GM12878 (cell line): ENCODE measurements around the gene DENND4C. TPM values are rescaled to one million over a fixed set of nuclear protein-coding genes. Genes with fewer than 3 reads are reported as not detected.

Experiments
- ATAC-seq: fragments of 200-7000 bp; cut with Tn5 transposase; 3 replicates; pipeline ENCODE4 v1.9.1; 2020; ENCODE audit warnings: mild to moderate bottlenecking, moderate library complexity
- BruUV-seq: library from RNA; stranded (reverse); fragments of 400-500 nt; replicated peaks from 2 replicates; lab custom pipeline; 2021; lab: Mats Ljungman, UMichigan
- CTCF ChIA-PET: fragments of 300-600 bp; sonication (Branson Sonifier 250); formaldehyde crosslinking; extraction: SDS; loops from one replicate; lab custom pipeline; 2021; ENCODE audit warnings: inconsistent platforms; lab: Yijun Ruan, JAX
- POLR2A ChIA-PET: fragments of 350-600 bp; formaldehyde crosslinking; extraction: SDS; loops from one replicate; lab custom pipeline; 2021; ENCODE audit warnings: inconsistent platforms; lab: Charles Lee
- RAD21 ChIA-PET: fragments of 300-600 bp; sonication (Branson Sonifier 250); formaldehyde crosslinking; loops from one replicate; lab custom pipeline; 2023; ENCODE audit warnings: antibody characterized with exemption; ENCODE audit not compliant: unreplicated experiment; lab: Charles Lee
- SMC1A ChIA-PET: fragments of 300-600 bp; sonication (Branson Sonifier 250); formaldehyde crosslinking; loops from one replicate; lab custom pipeline; 2023; ENCODE audit not compliant: unreplicated experiment, uncharacterized antibody; lab: Charles Lee
- DNase-seq: peaks from one replicate; pipeline ENCODE4 v3.0.0-alpha.2; 2011; ENCODE audit warnings: low read depth, low spot score
- FAIRE-seq: peaks from 3 replicates; lab custom pipeline; 2011; peaks lifted over from hg19 to GRCh38; lab: Jason Lieb, UNC
- H2AFZ ChIP-seq: 2 replicates; pipeline ENCODE4 v1.6.0; 2011; ENCODE audit warnings: low read depth, low read length, control low read depth; ENCODE audit not compliant: control insufficient read depth
- H3K27ac ChIP-seq: 2 replicates; pipeline ENCODE4 v1.5.1; 2011; ENCODE audit warnings: control low read depth; ENCODE audit not compliant: control insufficient read depth, insufficient read depth
- H3K27me3 ChIP-seq, 2 experiments: replicated peaks in 1 of 2; 2 replicates each; pipeline versions ENCODE4 v1.6.0 to v1.6.1; 2011; ENCODE audit warnings: low read length in 1 of 2; ENCODE audit not compliant: control insufficient read depth in 2 of 2, insufficient read depth in 2 of 2
- H3K36me3 ChIP-seq, 2 experiments: 2 replicates each; pipeline ENCODE4 v1.5.1; 2011; ENCODE audit warnings: low read length in 1 of 2; ENCODE audit not compliant: control insufficient read depth in 2 of 2, insufficient read depth in 2 of 2
- H3K4me1 ChIP-seq: 2 replicates; pipeline ENCODE4 v1.6.1; 2011; ENCODE audit warnings: mild to moderate bottlenecking, low read length, moderate library complexity, mixed read lengths; ENCODE audit not compliant: control insufficient read depth, insufficient read depth
- H3K4me2 ChIP-seq: 2 replicates; pipeline ENCODE4 v1.6.0; 2011; ENCODE audit warnings: control low read depth; ENCODE audit not compliant: control insufficient read depth, insufficient read depth
- H3K4me3 ChIP-seq: fragments of 200-600 bp; sonication (generic); 2 replicates; pipeline ENCODE4 v1.5.1; 2016
- H3K79me2 ChIP-seq: 2 replicates; pipeline ENCODE4 v1.6.0; 2011; ENCODE audit warnings: low read length; ENCODE audit not compliant: control insufficient read depth, insufficient read depth
- H3K9ac ChIP-seq: 2 replicates; pipeline ENCODE4 v1.8.0; 2011; ENCODE audit warnings: low read length, control low read depth, mixed read lengths; ENCODE audit not compliant: control insufficient read depth, insufficient read depth
- H3K9me3 ChIP-seq: replicated peaks from 3 replicates; pipeline ENCODE4 v1.5.1; 2011; ENCODE audit warnings: mild to moderate bottlenecking, low read length; ENCODE audit not compliant: control insufficient read depth, insufficient read depth
- H4K20me1 ChIP-seq: 2 replicates; pipeline ENCODE4 v1.6.0; 2011; ENCODE audit not compliant: control insufficient read depth, insufficient read depth
- BRCA1 ChIP-seq: IDR thresholded peaks from 2 replicates; pipeline ENCODE4 v1.6.1; 2011; ENCODE audit warnings: low read depth, low read length, improper control_type of control experiment
- CHD1 ChIP-seq: IDR thresholded peaks from 2 replicates; pipeline ENCODE4 v1.6.1; 2012; ENCODE audit warnings: low read depth, low read length, improper control_type of control experiment
- DPF2 ChIP-seq: fragments of 450-650 bp; IDR thresholded peaks from 2 replicates; pipeline ENCODE4 v1.6.1; 2017; ENCODE audit warnings: mild to moderate bottlenecking
- ESRRA ChIP-seq: IDR thresholded peaks from 2 replicates; pipeline ENCODE4 v1.6.1; 2012; ENCODE audit warnings: mild to moderate bottlenecking, low read length, improper control_type of control experiment
- FOXK2 ChIP-seq: fragments of 450-650 bp; IDR thresholded peaks from 2 replicates; pipeline ENCODE4 v1.6.1; 2017; ENCODE audit warnings: mild to moderate bottlenecking, moderate library complexity
- IKZF1 ChIP-seq: fragments of 450-650 bp; conservative IDR thresholded peaks from 2 replicates; pipeline ENCODE4 v1.6.1; 2017; ENCODE audit warnings: antibody characterized with exemption, mild to moderate bottlenecking
- RAD51 ChIP-seq: fragments of 450-650 bp; IDR thresholded peaks from 2 replicates; pipeline ENCODE4 v1.6.1; 2016; ENCODE audit warnings: moderate library complexity, mild to moderate bottlenecking, inconsistent platforms
- SIX5 ChIP-seq: IDR thresholded peaks from 2 replicates; pipeline ENCODE4 v1.6.1; 2011; ENCODE audit warnings: mild to moderate bottlenecking, low read depth, low read length, moderate library complexity; ENCODE audit not compliant: severe bottlenecking
- SUPT20H ChIP-seq: IDR thresholded peaks from 2 replicates; pipeline ENCODE4 v1.6.1; 2011; ENCODE audit warnings: low read depth, mild to moderate bottlenecking, low read length, moderate library complexity, borderline replicate concordance; ENCODE audit not compliant: control insufficient read depth
- WRNIP1 ChIP-seq: IDR thresholded peaks from 2 replicates; pipeline ENCODE4 v1.6.1; 2011; ENCODE audit warnings: low read depth, low read length, improper control_type of control experiment, borderline replicate concordance
- YY1 ChIP-seq: IDR thresholded peaks from 2 replicates; pipeline ENCODE4 v1.6.1; 2011; ENCODE audit warnings: low read depth, mild to moderate bottlenecking, low read length
- ZBED1 ChIP-seq: IDR thresholded peaks from 2 replicates; pipeline ENCODE4 v1.6.1; 2016; ENCODE audit warnings: borderline replicate concordance
- WGBS: methylation state at CpG from one replicate; pipeline ENCODE4 v1.1.6; 2016; ENCODE audit warnings: low lambda C conversion rate; ENCODE audit not compliant: insufficient replicate concordance, insufficient coverage; ENCODE audit errors: missing lambda C conversion rate; 5-methylcytosine and 5-hydroxymethylcytosine counted together
- in situ Hi-C: fragments of 300-500 bp; cut with MboI; formaldehyde crosslinking; loops from 9 replicates; pipeline ENCODE4 v1.14.3; 2018; ENCODE audit warnings: mixed read lengths
- intact Hi-C: fragments of 100-400 bp; cut with micrococcal nuclease; formaldehyde crosslinking; loops from one replicate; pipeline ENCODE4 v1.14.2; 2022; ENCODE audit not compliant: unreplicated experiment
- polyA plus RNA-seq, 11 experiments: library from polyadenylated mRNA; depleted of rRNA in 4 of 11; unstranded in 6 of 11; stranded (reverse) in 5 of 11; fragments of >200 nt; fragmentation: Nextera tagmentation in 4 of 11; fragmentation: Illumina TruSeq in 1 of 11; extraction: Ambion mirVana in 4 of 11; extraction: Trizol in 1 of 11; gene quantifications; 1 replicate in 1 of 11; 2 replicates in 10 of 11; pipeline versions ENCODE4 v1.2.1 to v1.2.3, GENCODE V29; 2011 to 2016; ENCODE audit warnings: inconsistent platforms in 2 of 11, missing spikeins in 2 of 11, low read depth in 1 of 11
- total RNA-seq, 4 experiments: library from RNA; depleted of rRNA in 3 of 4; stranded (reverse); fragments of >200 nt in 3 of 4; fragmentation: Illumina TruSeq in 1 of 4; extraction: Trizol in 1 of 4; gene quantifications; 2 replicates each; pipeline versions ENCODE4 v1.2.1 to v1.2.3, GENCODE V29; 2013 to 2021
- TF ChIP-seq, protein P1 (sequence below): fragments of 450-650 bp; IDR thresholded peaks from 2 replicates; pipeline ENCODE4 v1.6.1; 2018; ENCODE audit warnings: mild to moderate bottlenecking, low read depth, moderate library complexity; ENCODE audit not compliant: partially characterized antibody
- TF ChIP-seq, protein P2 (sequence below): fragments of 450-650 bp; IDR thresholded peaks from 2 replicates; pipeline ENCODE4 v1.6.1; 2014; ENCODE audit warnings: mild to moderate bottlenecking
- TF ChIP-seq, protein P3 (sequence below): IDR thresholded peaks from 2 replicates; pipeline ENCODE4 v1.6.1; 2011; ENCODE audit warnings: low read depth, mild to moderate bottlenecking, low read length, moderate library complexity, borderline replicate concordance; ENCODE audit errors: extremely low read depth

DENND4C gene
- total and polyA plus RNA-seq, 10 of the 15 experiments (the other 5 are each of a cell fraction or from before 2014, with no cell fraction given) = 8.2 to 49.3 (median 24.7) TPM

DNA sequence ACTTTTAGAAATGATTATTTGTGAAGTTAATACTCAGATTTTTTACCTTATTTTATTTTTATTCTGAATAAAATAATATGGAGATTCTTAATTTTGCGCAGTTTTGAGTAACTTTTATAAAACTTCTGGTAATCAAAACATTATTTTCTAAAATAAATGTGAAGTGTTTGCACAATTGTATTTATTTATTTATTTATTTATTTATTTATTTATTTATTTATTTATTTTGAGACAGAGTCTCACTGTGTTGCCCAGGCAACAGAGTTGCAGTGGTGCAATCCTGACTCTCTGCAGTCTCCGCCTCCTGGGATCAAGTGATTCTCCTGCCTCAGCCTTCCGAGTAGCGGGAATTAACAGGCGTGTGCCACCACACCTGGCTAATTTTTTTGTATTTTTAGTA, 76.1 kb downstream of the DENND4C start:
- Histone ChIP-seq H3K27ac (no peak overlapping the region), H3K4me2 (no peak overlapping the region), H3K36me3 (peaks cover 0 to 7% of the 10 kb centered on the region in 2 experiments; a peak in 1 of 4 replicates), H3K9me3 (no peaks in the 10 kb centered on the region), H2AFZ (no peak overlapping the region), H3K9ac (no peak overlapping the region), H3K79me2 (no peaks in the 10 kb centered on the region), H4K20me1 (no peaks in the 10 kb centered on the region), H3K4me3 (no peak overlapping the region), H3K4me1 (no peaks in the 10 kb centered on the region), H3K27me3 (no peaks in the 10 kb centered on the region)
- POLR2A ChIA-PET = no interaction called here
- RAD21 ChIA-PET = no interaction called here
- ATAC-seq = no peak
- intact Hi-C loops = no loop called here
- CTCF ChIA-PET = interaction anchor here (0.7 kb wide), 1 partner anchor 358 kb away, joined by 3 read pairs; no protein-coding TSS in a partner anchor
- no peak for FAIRE-seq
- WGBS = 98% methylated on average over 5 of the region's 5 CpGs
- no peak for DNase-seq
- SMC1A ChIA-PET = no interaction called here
- in situ Hi-C loops = no loop called here
- no TSS peak for BruUV-seq
- TF ChIP-seq WRNIP1 = no peak
- TF ChIP-seq ZBED1 = no peak
- TF ChIP-seq SIX5 = no peak
- TF ChIP-seq BRCA1 = no peak
- no peak for TF ChIP-seq YY1
- TF ChIP-seq SUPT20H = no peak
- TF ChIP-seq FOXK2 = no peak
- no peak for TF ChIP-seq CHD1
- TF ChIP-seq, protein P1, sequence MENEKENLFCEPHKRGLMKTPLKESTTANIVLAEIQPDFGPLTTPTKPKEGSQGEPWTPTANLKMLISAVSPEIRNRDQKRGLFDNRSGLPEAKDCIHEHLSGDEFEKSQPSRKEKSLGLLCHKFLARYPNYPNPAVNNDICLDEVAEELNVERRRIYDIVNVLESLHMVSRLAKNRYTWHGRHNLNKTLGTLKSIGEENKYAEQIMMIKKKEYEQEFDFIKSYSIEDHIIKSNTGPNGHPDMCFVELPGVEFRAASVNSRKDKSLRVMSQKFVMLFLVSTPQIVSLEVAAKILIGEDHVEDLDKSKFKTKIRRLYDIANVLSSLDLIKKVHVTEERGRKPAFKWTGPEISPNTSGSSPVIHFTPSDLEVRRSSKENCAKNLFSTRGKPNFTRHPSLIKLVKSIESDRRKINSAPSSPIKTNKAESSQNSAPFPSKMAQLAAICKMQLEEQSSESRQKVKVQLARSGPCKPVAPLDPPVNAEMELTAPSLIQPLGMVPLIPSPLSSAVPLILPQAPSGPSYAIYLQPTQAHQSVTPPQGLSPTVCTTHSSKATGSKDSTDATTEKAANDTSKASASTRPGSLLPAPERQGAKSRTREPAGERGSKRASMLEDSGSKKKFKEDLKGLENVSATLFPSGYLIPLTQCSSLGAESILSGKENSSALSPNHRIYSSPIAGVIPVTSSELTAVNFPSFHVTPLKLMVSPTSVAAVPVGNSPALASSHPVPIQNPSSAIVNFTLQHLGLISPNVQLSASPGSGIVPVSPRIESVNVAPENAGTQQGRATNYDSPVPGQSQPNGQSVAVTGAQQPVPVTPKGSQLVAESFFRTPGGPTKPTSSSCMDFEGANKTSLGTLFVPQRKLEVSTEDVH = no peak
- TF ChIP-seq, protein P2, sequence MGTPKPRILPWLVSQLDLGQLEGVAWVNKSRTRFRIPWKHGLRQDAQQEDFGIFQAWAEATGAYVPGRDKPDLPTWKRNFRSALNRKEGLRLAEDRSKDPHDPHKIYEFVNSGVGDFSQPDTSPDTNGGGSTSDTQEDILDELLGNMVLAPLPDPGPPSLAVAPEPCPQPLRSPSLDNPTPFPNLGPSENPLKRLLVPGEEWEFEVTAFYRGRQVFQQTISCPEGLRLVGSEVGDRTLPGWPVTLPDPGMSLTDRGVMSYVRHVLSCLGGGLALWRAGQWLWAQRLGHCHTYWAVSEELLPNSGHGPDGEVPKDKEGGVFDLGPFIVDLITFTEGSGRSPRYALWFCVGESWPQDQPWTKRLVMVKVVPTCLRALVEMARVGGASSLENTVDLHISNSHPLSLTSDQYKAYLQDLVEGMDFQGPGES = no peak
- TF ChIP-seq, protein P3, sequence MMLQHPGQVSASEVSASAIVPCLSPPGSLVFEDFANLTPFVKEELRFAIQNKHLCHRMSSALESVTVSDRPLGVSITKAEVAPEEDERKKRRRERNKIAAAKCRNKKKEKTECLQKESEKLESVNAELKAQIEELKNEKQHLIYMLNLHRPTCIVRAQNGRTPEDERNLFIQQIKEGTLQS = no peak
- no peak for TF ChIP-seq ESRRA
- TF ChIP-seq IKZF1 = no peak
- no peak for TF ChIP-seq RAD51
- TF ChIP-seq DPF2 = no peak
